ENCODE results near the gene CTDSPL2. TPM values are rescaled to one million over a fixed set of nuclear protein-coding genes. Genes with fewer than 3 reads are reported as not detected.
"Not testable (repeated sequence)": the region's sequence is repeated elsewhere in the genome, so short reads cannot be mapped to it uniquely, and the experiment has no call there.

Gene CTDSPL2
- total RNA-seq, 1 donor from 2014 or later, result 37.4 TPM

- peaks cover 2% of the 10 kb centered on the region for H3K9me3 Mint-ChIP-seq (ENCODE audit: unreplicated experiment)
- TF ChIP-seq, protein P1, sequence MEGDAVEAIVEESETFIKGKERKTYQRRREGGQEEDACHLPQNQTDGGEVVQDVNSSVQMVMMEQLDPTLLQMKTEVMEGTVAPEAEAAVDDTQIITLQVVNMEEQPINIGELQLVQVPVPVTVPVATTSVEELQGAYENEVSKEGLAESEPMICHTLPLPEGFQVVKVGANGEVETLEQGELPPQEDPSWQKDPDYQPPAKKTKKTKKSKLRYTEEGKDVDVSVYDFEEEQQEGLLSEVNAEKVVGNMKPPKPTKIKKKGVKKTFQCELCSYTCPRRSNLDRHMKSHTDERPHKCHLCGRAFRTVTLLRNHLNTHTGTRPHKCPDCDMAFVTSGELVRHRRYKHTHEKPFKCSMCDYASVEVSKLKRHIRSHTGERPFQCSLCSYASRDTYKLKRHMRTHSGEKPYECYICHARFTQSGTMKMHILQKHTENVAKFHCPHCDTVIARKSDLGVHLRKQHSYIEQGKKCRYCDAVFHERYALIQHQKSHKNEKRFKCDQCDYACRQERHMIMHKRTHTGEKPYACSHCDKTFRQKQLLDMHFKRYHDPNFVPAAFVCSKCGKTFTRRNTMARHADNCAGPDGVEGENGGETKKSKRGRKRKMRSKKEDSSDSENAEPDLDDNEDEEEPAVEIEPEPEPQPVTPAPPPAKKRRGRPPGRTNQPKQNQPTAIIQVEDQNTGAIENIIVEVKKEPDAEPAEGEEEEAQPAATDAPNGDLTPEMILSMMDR (IDR thresholded peaks at IDR 0.05; ENCODE audit: partially characterized antibody, unreplicated experiment), result no peak
- H3K4me1 Mint-ChIP-seq (ENCODE audit: low read depth, unreplicated experiment), result peaks cover 5% of the 10 kb centered on the region
- H3K4me3 Mint-ChIP-seq (ENCODE audit: unreplicated experiment), result no peak overlapping the region
- H3K36me3 Mint-ChIP-seq (ENCODE audit: unreplicated experiment), result no peaks in the 10 kb centered on the region
- no peak for DNase-seq
- peaks cover 2% of the 10 kb centered on the region for H3K27me3 Mint-ChIP-seq (ENCODE audit: unreplicated experiment)
- no peak overlapping the region for H3K27ac Mint-ChIP-seq (ENCODE audit: unreplicated experiment)
Observed at GRCh38 chr15:44438402-44438801, 11.0 kb downstream of the CTDSPL2 start.

DNA sequence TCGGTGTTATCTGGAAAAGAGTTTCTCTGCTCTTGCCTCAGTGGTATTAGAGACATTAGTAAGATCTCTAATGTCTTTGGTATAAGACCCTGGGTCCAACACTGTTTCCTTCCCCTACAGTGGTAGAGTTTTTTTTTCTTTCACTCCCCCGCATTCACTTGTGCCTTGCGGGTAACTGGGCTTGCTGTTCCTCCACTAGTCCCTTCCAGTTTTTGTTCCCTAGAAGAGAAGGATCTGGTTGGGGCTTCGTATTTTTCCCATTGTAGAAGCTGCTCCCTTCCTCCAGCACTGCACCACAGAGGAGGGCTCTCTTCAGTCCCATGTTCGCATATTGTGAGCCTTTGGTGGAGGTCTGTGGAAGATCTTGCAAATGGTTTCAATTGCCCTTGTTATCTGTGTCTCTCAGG is 13.7 kb downstream of the CTDSPL2 start:
- H3K4me3 Mint-ChIP-seq (ENCODE audit: unreplicated experiment), result no peak overlapping the region
- no peak for DNase-seq
- H3K36me3 Mint-ChIP-seq (ENCODE audit: unreplicated experiment), result no peaks in the 10 kb centered on the region
- H3K4me1 Mint-ChIP-seq (ENCODE audit: low read depth, unreplicated experiment), result peaks cover 5% of the 10 kb centered on the region
- no peak overlapping the region for H3K27ac Mint-ChIP-seq (ENCODE audit: unreplicated experiment)
- peaks cover 2% of the 10 kb centered on the region for H3K9me3 Mint-ChIP-seq (ENCODE audit: unreplicated experiment)
- H3K27me3 Mint-ChIP-seq (ENCODE audit: unreplicated experiment), result peaks cover 2% of the 10 kb centered on the region
- TF ChIP-seq, protein P1 (IDR thresholded peaks at IDR 0.05; ENCODE audit: partially characterized antibody, unreplicated experiment), result no peak

GRCh38 chr15:44443515-44443914 is 16.1 kb downstream of the CTDSPL2 start:
- Mint-ChIP-seq H3K9me3 (ENCODE audit: unreplicated experiment) (peaks cover 2% of the 10 kb centered on the region), H3K27ac (ENCODE audit: unreplicated experiment) (no peak overlapping the region), H3K27me3 (ENCODE audit: unreplicated experiment) (peaks cover 2% of the 10 kb centered on the region), H3K4me1 (ENCODE audit: low read depth, unreplicated experiment) (peaks cover 5% of the 10 kb centered on the region), H3K36me3 (ENCODE audit: unreplicated experiment) (no peaks in the 10 kb centered on the region), H3K4me3 (ENCODE audit: unreplicated experiment) (no peak overlapping the region)
- no peak for DNase-seq
- TF ChIP-seq, protein P1 (IDR thresholded peaks at IDR 0.05; ENCODE audit: partially characterized antibody, unreplicated experiment), result no peak

- TF ChIP-seq, protein P1 (IDR thresholded peaks at IDR 0.05; ENCODE audit: partially characterized antibody, unreplicated experiment), result no peak
- Mint-ChIP-seq H3K27ac (ENCODE audit: unreplicated experiment) (no peak overlapping the region), H3K9me3 (ENCODE audit: unreplicated experiment) (no peaks in the 10 kb centered on the region), H3K4me3 (ENCODE audit: unreplicated experiment) (no peak overlapping the region), H3K27me3 (ENCODE audit: unreplicated experiment) (no peaks in the 10 kb centered on the region), H3K36me3 (ENCODE audit: unreplicated experiment) (no peaks in the 10 kb centered on the region), H3K4me1 (ENCODE audit: low read depth, unreplicated experiment) (no peaks in the 10 kb centered on the region)
- DNase-seq, result no peak
Observed at GRCh38 chr15:44447772-44448376, 20.4 kb downstream of the CTDSPL2 start.

GRCh38 chr15:44450172-44450571 is 22.7 kb downstream of the CTDSPL2 start:
- H3K36me3 Mint-ChIP-seq (ENCODE audit: unreplicated experiment), result no peaks in the 10 kb centered on the region
- no peaks in the 10 kb centered on the region for H3K9me3 Mint-ChIP-seq (ENCODE audit: unreplicated experiment)
- no peaks in the 10 kb centered on the region for H3K27me3 Mint-ChIP-seq (ENCODE audit: unreplicated experiment)
- H3K4me1 Mint-ChIP-seq (ENCODE audit: low read depth, unreplicated experiment), result no peaks in the 10 kb centered on the region
- no peak overlapping the region for H3K4me3 Mint-ChIP-seq (ENCODE audit: unreplicated experiment)
- TF ChIP-seq, protein P1 (IDR thresholded peaks at IDR 0.05; ENCODE audit: partially characterized antibody, unreplicated experiment), result no peak
- H3K27ac Mint-ChIP-seq (ENCODE audit: unreplicated experiment), result no peak overlapping the region
- no peak for DNase-seq

GRCh38 chr15:44453578-44454283 is 26.3 kb downstream of the CTDSPL2 start:
- not testable (repeated sequence) for H3K4me1 Mint-ChIP-seq (ENCODE audit: low read depth, unreplicated experiment); H3K36me3 Mint-ChIP-seq (ENCODE audit: unreplicated experiment); DNase-seq; H3K27ac Mint-ChIP-seq (ENCODE audit: unreplicated experiment); H3K4me3 Mint-ChIP-seq (ENCODE audit: unreplicated experiment); H3K9me3 Mint-ChIP-seq (ENCODE audit: unreplicated experiment); H3K27me3 Mint-ChIP-seq (ENCODE audit: unreplicated experiment)
